LHCN-M2 (cell line): ENCODE results near the gene H3-3A. TPM values are rescaled to one million over a fixed set of nuclear protein-coding genes. Genes with fewer than 3 reads are reported as not detected.

Source experiments
- DNase-seq: peaks from one replicate; pipeline ENCODE4 v3.0.0-alpha.2; 2012; ENCODE audit warnings: low read depth
- total RNA-seq: library from RNA; depleted of rRNA; stranded (reverse); fragments of >200 nt; gene quantifications from 2 replicates; pipeline ENCODE4 v1.2.3, GENCODE V29; 2014; rRNA removed

The H3-3A gene
- total RNA-seq, 1 experiment from 2014 or later = 250 TPM

GRCh38 chr1:226110249-226111097 lies 48.0 kb downstream of the H3-3A start:
- DNase-seq = peak; percentile 41

GRCh38 chr1:226111098-226111882 lies 48.8 kb downstream of the H3-3A start:
- DNase-seq = no peak

- DNase-seq = no peak
These were observed 49.4 kb downstream of the H3-3A start for GRCh38 chr1:226111883-226112261.

GRCh38 chr1:226112626-226113025 lies 50.1 kb downstream of the H3-3A start:
- DNase-seq = no peak

- no peak for DNase-seq
These were observed 54.2 kb downstream of the H3-3A start for GRCh38 chr1:226116673-226117072.

- no peak for DNase-seq
These were observed 54.8 kb downstream of the H3-3A start for GRCh38 chr1:226117330-226117729.

- DNase-seq = no peak
These were observed 55.8 kb downstream of the H3-3A start for GRCh38 chr1:226118357-226118756.

- no peak for DNase-seq
These were observed 56.7 kb downstream of the H3-3A start for GRCh38 chr1:226119169-226119568.

- DNase-seq = no peak
These were observed 57.9 kb downstream of the H3-3A start for GRCh38 chr1:226120398-226120797.

- DNase-seq = no peak
These were observed 58.6 kb downstream of the H3-3A start for GRCh38 chr1:226121049-226121586.

Other genes starting within 250 kb of the H3-3A start
- gene TMEM63A, start 180.3 kb upstream of the H3-3A start, total RNA-seq = 10.1 and 10.2 TPM in 2 replicates
- not detected in 2 replicates for gene LEFTY1, start 173.6 kb upstream of the H3-3A start, total RNA-seq
- gene PYCR2, start 138.5 kb upstream of the H3-3A start, total RNA-seq = 71.4 and 77.4 TPM in 2 replicates
- not detected in 2 replicates for gene LEFTY2, start 121.5 kb upstream of the H3-3A start, total RNA-seq
- gene SDE2, start 63.4 kb upstream of the H3-3A start, total RNA-seq = 19.7 and 21.5 TPM in 2 replicates
- 49.0 and 49.6 TPM in 2 replicates for gene ACBD3, start 124.0 kb downstream of the H3-3A start, total RNA-seq
- not detected in 2 replicates for gene MIXL1, start 160.9 kb downstream of the H3-3A start, total RNA-seq
- 12.3 and 12.7 TPM in 2 replicates for gene LIN9, start 246.4 kb downstream of the H3-3A start, total RNA-seq